ENCODE results near the gene C1orf167. TPM values are rescaled to one million over a fixed set of nuclear protein-coding genes. Genes with fewer than 3 reads are reported as not detected.

The C1orf167 gene
- polyA plus RNA-seq, 1 of the 3 experiments (the other 2 are of a cell fraction): 0.10 TPM

- Histone ChIP-seq H3K4me3 (ENCODE audit: low read depth in 2 of 2, low read length in 1 of 2) (peak within 1 kb of the TSS; percentile 87 to 96), H3K27me3 (ENCODE audit: insufficient read depth) (no peaks in the 10 kb centered on the region), H3K36me3 (replicated peaks in 1 of 2; ENCODE audit: control insufficient read depth in 1 of 2, insufficient read depth in 2 of 2, low read length in 1 of 2) (peaks cover 34% of the 10 kb centered on the region in 2 experiments), H3K4me1 (ENCODE audit: control insufficient read depth in 1 of 2, insufficient read depth in 2 of 2, low read depth in 1 of 2, low read length in 1 of 2) (peaks cover 34 to 35% of the 10 kb centered on the region in 2 experiments; a peak in 3 of 4 replicates), H2AFZ (ENCODE audit: low read depth) (peak within 1 kb of the TSS; percentile 76), H3K27ac (ENCODE audit: low read depth in 2 of 2, low read length in 1 of 2) (peak within 1 kb of the TSS; percentile 79 to 91), H3K4me2 (peak within 1 kb of the TSS; percentile 100), H3K9me3 (no peaks in the 10 kb centered on the region), H3K9ac (peak within 1 kb of the TSS; percentile 89), H4K20me1 (ENCODE audit: insufficient read depth) (peaks cover 4% of the 10 kb centered on the region; the same call in 1 of the 2 replicates), H3K79me2 (ENCODE audit: insufficient read depth) (peaks cover 42% of the 10 kb centered on the region), H3F3A (replicated peaks; ENCODE audit: insufficient read depth) (no peaks in the 10 kb centered on the region), H3K9me2 (no peaks in the 10 kb centered on the region)
- POLR2A ChIA-PET: interaction anchor here (0.5 to 1.8 kb wide), 6 partner anchors 12 to 121 kb away, joined by 3 to 15 read pairs (median 3); no protein-coding TSS in a partner anchor
- DNase-seq: peak; percentile 99
- 0% methylated on average over 13 of the region's 72 CpGs for WGBS (ENCODE audit: low lambda C conversion rate)
- CTCF ChIA-PET: interaction anchor here (1.4 to 2.2 kb wide), 5 partner anchors 20 to 155 kb away, joined by 3 to 12 read pairs (median 7); no protein-coding TSS in a partner anchor
- TF ChIP-seq JUND (IDR thresholded peaks at IDR 0.05) (peak; percentile 39; the same call in 1 of the 2 replicates), GABPA (IDR thresholded peaks at IDR 0.05; ENCODE audit: low read depth) (peak; percentile 94), RCOR1 (IDR thresholded peaks at IDR 0.05; ENCODE audit: low read length) (no peak), USF2 (IDR thresholded peaks at IDR 0.05; ENCODE audit: borderline replicate concordance, low read depth, low read length) (peak; percentile 100), RFX5 (IDR thresholded peaks at IDR 0.05; ENCODE audit: low read length) (no peak), USF1 (IDR thresholded peaks at IDR 0.05; ENCODE audit: borderline replicate concordance, low read depth) (peak; percentile 100), MXI1 (IDR thresholded peaks at IDR 0.05; ENCODE audit: low read depth, low read length) (peak; percentile 91; the same call in 1 of the 2 replicates), IRF3 (IDR thresholded peaks at IDR 0.05; ENCODE audit: low read depth, low read length) (peak; percentile 22; the same call in 1 of the 2 replicates), REST (IDR thresholded peaks at IDR 0.05; ENCODE audit: low read depth, low read length) (no peak), GATA2 (CRISPR knock-in tag; IDR thresholded peaks at IDR 0.05) (no peak), NRF1 (IDR thresholded peaks at IDR 0.05; ENCODE audit: low read depth, low read length) (peak; percentile 17), TAF1 (IDR thresholded peaks at IDR 0.05; ENCODE audit: borderline replicate concordance, low read depth, low read length) (peak; percentile 17; the same call in 1 of the 2 replicates), MAX (IDR thresholded peaks at IDR 0.05; ENCODE audit: low read depth) (no peak; the same call in none of the 2 replicates), EP300 (IDR thresholded peaks at IDR 0.05; ENCODE audit: borderline replicate concordance in 1 of 2, low read depth in 1 of 2, low read length in 1 of 2) (no peak), YY1 (IDR thresholded peaks at IDR 0.05; ENCODE audit: low read depth) (peak; percentile 91), FOXJ3 (CRISPR knock-in tag; IDR thresholded peaks at IDR 0.05) (0 out of 2 replicates have a peak, but pooled peaks have one; percentile 41), ELF1 (IDR thresholded peaks at IDR 0.05) (no peak), POLR2AphosphoS5 (IDR thresholded peaks at IDR 0.05; ENCODE audit: low read depth, low read length) (peak; percentile 16), RXRA (IDR thresholded peaks at IDR 0.05; ENCODE audit: borderline replicate concordance, low read depth) (peak; percentile 80; the same call in 1 of the 2 replicates), ZBTB33 (IDR thresholded peaks at IDR 0.05; ENCODE audit: borderline replicate concordance, low read depth) (no peak), PBX3 (IDR thresholded peaks at IDR 0.05) (peak; percentile 87)
These were observed 43.7 kb downstream of the C1orf167 start, which contains the start of the genes CLCN6 and MTHFR for GRCh38 chr1:11805422-11806306. Gene CLCN6, plus strand, starts transcription at chr1:11806191. Its CDS starts 72 bp downstream, at chr1:11806263. Gene MTHFR, minus strand, starts transcription at chr1:11805964. Its CDS starts 2,848 bp downstream, at chr1:11803116.

All from SK-N-SH (cell line).